HG03575 (cell line): ENCODE data around the gene CDK5RAP2.
"Not testable (repeated sequence)": the region's sequence is repeated elsewhere in the genome, so short reads cannot be mapped to it uniquely, and the experiment has no call there.

Source experiments
- ATAC-seq: cut with Tn5 transposase; IDR thresholded peaks from one replicate; pipeline ENCODE4 v1.9.1; 2021; ENCODE audit not compliant: unreplicated experiment, insufficient number of reproducible peaks, low FRiP score; ENCODE audit errors: extremely low read depth

Gene CDK5RAP2

GRCh38 chr9:120580051-120580896, at the start of gene CDK5RAP2:
TSS of gene CDK5RAP2 (minus strand) at chr9:120580167. CDS start at chr9:120579978, 189 bp downstream.
- ATAC-seq, result peak; percentile 73

DNA sequence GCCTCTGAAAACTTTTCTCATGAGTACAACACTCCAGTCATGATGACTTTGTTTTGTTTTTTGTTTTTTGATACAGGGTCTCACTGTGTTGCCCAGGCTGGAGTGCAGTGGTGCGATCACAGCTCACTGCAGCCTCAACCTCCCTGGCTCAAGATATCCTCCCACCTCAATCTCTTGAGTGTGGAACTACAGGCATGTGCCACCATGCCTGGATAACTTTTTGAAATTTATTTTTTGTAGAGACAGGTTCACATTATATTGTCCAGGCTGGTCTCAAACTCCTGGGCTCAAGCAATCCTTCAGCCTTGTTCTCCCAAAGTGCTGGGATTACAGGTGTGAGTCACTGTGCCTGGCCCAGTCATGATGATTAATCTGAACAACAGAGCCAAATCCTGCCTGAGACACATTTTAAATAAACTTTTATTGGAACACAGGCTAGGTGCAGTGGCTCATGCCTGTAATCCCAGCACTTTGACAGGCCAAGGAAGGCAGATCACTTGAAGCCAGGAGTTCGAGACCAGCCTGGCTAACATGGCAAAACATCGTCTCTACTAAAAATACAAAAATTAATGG, 49.0 kb upstream of the CDK5RAP2 start:
- ATAC-seq, result not testable (repeated sequence)

DNA sequence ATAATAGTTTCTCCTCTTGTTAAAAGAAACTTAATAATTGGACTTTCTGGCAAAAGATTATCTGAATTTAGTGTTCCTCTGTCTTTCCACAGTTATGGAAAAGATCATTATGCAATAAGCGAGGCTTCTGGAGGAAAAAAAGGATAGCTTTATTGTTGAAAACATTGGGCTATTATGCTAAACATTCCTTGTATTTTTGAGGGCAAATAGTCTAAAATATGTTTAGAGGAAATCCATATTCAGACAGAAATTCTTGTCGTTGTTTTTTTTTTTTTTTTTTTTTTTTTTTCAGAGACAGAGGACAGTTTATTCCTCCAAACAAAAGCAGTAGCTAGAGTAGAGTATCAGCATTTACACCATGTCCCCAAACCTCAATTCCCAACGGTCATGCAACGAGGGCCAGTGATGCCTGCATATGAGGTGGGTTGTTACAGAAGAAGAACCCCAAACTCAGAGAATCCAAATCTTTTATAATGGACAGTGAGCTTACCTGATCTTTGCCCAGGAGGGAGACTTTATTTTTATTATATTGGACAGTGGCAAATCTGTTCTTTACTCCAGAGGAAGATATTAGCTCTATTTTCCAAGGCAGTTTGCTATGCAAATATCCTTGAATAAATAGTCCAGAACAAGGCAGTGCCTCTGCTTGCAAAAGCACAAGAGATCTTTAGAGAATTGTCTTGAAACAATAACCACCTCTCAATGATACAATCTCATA, 48.4 kb upstream of the CDK5RAP2 start:
- ATAC-seq, result no peak

- no peak for ATAC-seq
Observed at GRCh38 chr9:120627073-120627472, 47.1 kb upstream of the CDK5RAP2 start.

- no peak for ATAC-seq
Observed at GRCh38 chr9:120626512-120626911, 46.5 kb upstream of the CDK5RAP2 start.

- ATAC-seq, result no peak
Observed at GRCh38 chr9:120625222-120625621, 45.3 kb upstream of the CDK5RAP2 start.

GRCh38 chr9:120622790-120623189, 42.8 kb upstream of the CDK5RAP2 start:
- ATAC-seq, result no peak

DNA sequence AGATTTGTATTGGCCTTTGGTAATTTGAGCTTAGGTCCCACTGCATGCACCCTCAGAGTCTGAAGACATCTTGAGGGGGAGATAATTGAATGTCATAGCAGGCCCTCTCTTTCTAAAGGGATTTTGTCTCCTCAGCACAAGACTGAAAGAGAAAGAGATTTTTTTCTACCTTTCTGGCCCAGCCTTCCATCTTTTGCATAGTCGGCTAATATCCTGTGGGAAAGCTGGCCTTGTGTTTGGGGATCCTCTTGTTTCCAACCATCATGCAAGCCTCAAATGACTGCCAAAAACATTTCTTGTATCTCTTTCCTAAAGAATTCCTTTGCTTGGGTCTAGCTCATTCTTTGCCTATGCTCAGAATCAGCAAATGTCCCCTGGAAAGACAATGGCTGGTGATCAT, 42.0 kb upstream of the CDK5RAP2 start:
- ATAC-seq, result no peak

- ATAC-seq, result no peak
Observed at GRCh38 chr9:120619751-120620655, 40.0 kb upstream of the CDK5RAP2 start.

DNA sequence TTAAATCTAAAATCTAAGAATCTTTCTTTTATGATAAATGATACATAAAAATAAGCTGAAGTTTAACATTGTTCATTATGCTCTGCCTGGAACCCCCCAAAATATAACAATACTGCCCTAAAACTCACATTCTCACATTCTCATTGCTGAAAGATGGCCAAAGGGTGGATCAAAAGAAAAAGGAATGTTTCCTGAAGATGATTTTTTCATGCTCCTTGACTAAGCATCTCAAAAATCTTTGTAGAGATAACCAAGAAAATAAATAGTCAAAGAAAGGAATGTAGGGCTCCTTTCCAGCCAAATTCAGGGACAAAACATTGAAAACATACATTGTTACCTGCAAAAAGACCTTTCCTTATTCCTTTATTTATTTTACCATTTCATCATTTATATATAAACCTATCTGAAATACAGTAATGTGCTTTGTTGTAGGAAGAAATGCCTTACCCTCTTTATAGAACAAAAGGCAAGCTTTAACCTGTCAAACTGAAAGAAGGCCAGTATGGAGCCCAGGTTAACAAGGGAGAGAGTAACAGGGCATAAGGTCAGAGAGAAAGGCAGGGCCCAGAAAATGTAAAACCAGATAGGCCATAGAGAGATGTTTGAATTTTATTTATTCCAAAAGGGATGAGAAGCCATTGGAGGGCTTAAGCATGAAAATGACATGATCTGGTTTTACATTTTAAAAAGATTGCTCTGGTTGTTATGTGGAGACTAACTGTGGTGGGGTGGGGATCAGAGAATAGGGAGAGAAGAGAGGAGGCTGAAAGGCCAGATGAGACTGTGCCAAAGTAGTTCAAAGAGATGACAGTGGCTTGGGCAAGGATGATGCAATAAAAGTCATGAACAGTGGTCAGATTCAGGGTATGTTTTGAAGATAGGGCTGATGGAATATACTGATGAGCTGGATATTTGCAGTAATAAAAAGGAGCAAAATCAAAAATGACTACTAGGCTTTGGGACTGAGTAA, 37.3 kb upstream of the CDK5RAP2 start:
- ATAC-seq, result no peak

GRCh38 chr9:120612218-120612617, 32.3 kb upstream of the CDK5RAP2 start:
- ATAC-seq, result no peak

GRCh38 chr9:120611690-120612068, 31.7 kb upstream of the CDK5RAP2 start:
- ATAC-seq, result no peak

DNA sequence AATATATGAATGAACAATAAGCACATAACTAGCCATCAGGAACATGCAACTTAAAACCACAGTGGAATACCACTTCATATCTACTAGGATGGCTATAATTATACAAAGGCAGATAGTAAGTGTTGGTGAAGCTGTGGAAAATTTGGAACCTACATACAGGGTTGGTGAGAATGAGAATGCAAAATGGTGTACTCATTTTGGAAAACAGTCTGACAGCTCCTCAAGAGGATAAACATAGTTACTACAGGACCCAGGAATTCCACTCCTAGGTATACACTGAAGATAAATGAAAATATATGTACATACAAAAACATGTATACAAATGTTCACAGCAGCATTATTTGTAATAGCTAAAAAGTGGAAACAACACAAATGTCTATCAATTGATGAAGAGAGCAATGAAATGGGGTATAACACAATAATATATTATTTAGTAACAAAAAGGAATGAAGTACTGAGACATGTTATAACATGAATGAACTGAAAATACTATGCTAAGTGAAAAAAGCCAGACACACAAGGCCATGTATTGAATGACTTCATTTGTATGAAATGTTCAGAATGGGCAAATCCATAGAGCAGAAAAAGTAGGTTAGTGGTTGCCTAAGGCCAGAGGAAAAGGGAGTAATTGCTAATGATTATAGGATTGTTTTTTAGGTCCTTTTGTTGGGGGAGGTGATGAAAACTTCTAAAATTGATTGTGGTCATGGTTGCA, 31.2 kb upstream of the CDK5RAP2 start:
- ATAC-seq, result no peak

- no peak for ATAC-seq
Observed at GRCh38 chr9:120609636-120610035, 29.7 kb upstream of the CDK5RAP2 start.

GRCh38 chr9:120608421-120608820, 28.5 kb upstream of the CDK5RAP2 start:
- ATAC-seq, result no peak

- ATAC-seq, result no peak
Observed at GRCh38 chr9:120603591-120603990, 23.6 kb upstream of the CDK5RAP2 start.

GRCh38 chr9:120603010-120603409, 23.0 kb upstream of the CDK5RAP2 start:
- no peak for ATAC-seq

DNA sequence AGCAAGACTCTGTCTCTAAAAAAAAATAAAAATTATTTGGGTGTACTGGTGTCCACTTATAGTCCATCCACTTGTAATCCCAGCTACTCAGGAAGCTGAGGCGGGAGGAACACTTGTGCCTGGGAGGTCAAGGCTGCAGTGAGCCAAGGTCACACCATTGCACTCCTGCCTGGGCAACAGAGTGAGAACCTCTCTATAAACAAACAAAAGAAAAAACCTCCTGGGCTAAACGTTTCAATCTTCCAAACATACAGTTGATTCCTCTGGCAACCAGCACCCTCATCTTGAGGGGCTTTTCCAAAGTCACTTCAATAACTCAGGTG, 13.9 kb upstream of the CDK5RAP2 start:
- ATAC-seq, result no peak
